Trophoblast cell (in vitro differentiated cells and primary cell): ENCODE data around the gene SH2D4B.

Source experiments
- DNase-seq, 2 donors: peaks; one replicate each; pipeline ENCODE4 v3.0.0-alpha.2; 2016
- H2AFZ ChIP-seq: 2 replicates; pipeline ENCODE4 v1.6.1; 2013; ENCODE audit warnings: low read length, moderate library complexity, mild to moderate bottlenecking; ENCODE audit not compliant: insufficient read depth, poor library complexity
- H2AK5ac ChIP-seq: 2 replicates; pipeline ENCODE4 v1.6.1; 2013; ENCODE audit warnings: mild to moderate bottlenecking, low read length
- H2BK120ac ChIP-seq: 2 replicates; pipeline ENCODE4 v1.6.1; 2013; ENCODE audit warnings: low read length, mild to moderate bottlenecking, moderate library complexity; ENCODE audit not compliant: insufficient read depth, poor library complexity
- H2BK12ac ChIP-seq: 2 replicates; pipeline ENCODE4 v1.6.1; 2013; ENCODE audit warnings: mild to moderate bottlenecking, low read length, moderate library complexity
- H2BK5ac ChIP-seq: 2 replicates; pipeline ENCODE4 v1.6.1; 2013; ENCODE audit warnings: low read length, low read depth, moderate library complexity, mild to moderate bottlenecking; ENCODE audit not compliant: poor library complexity
- H3K14ac ChIP-seq: 2 replicates; pipeline ENCODE4 v1.6.1; 2013; ENCODE audit warnings: mild to moderate bottlenecking, low read length
- H3K18ac ChIP-seq: 2 replicates; pipeline ENCODE4 v1.6.1; 2013; ENCODE audit warnings: mild to moderate bottlenecking, low read length
- H3K23ac ChIP-seq: 2 replicates; pipeline ENCODE4 v1.6.1; 2013; ENCODE audit warnings: low read length
- H3K27ac ChIP-seq: 2 replicates; pipeline ENCODE4 v1.5.1; 2013; ENCODE audit warnings: low read depth, mild to moderate bottlenecking, inconsistent platforms, low read length, moderate library complexity
- H3K27me3 ChIP-seq: 2 replicates; pipeline ENCODE4 v1.6.1; 2013; ENCODE audit warnings: inconsistent platforms, mild to moderate bottlenecking, low read length, moderate library complexity; ENCODE audit not compliant: insufficient read depth
- H3K36me3 ChIP-seq, 2 experiments: 1 replicate in 1 of 2; 2 replicates in 1 of 2; pipeline ENCODE4 v1.6.1; 2013; ENCODE audit warnings: low read length in 2 of 2, mild to moderate bottlenecking in 2 of 2, moderate library complexity in 1 of 2; ENCODE audit not compliant: insufficient read depth in 2 of 2, control insufficient read depth in 1 of 2
- H3K4ac ChIP-seq: 2 replicates; pipeline ENCODE4 v1.6.1; 2013; ENCODE audit warnings: low read depth, mild to moderate bottlenecking, low read length, moderate library complexity
- H3K4me1 ChIP-seq, 2 experiments: 1 replicate in 1 of 2; 2 replicates in 1 of 2; pipeline ENCODE4 v1.6.1; 2013; ENCODE audit warnings: low read length in 2 of 2, mild to moderate bottlenecking in 2 of 2, moderate library complexity in 1 of 2; ENCODE audit not compliant: insufficient read depth in 2 of 2, control insufficient read depth in 1 of 2
- H3K4me2 ChIP-seq: 2 replicates; pipeline ENCODE4 v1.6.1; 2013; ENCODE audit warnings: inconsistent platforms, mild to moderate bottlenecking, low read length, moderate library complexity
- H3K4me3 ChIP-seq: 2 replicates; pipeline ENCODE4 v1.5.1; 2013; ENCODE audit warnings: mild to moderate bottlenecking, low read depth, low read length, inconsistent platforms
- H3K79me1 ChIP-seq: one replicate; pipeline ENCODE4 v1.6.1; 2013; ENCODE audit warnings: low read length
- H3K79me2 ChIP-seq: 2 replicates; pipeline ENCODE4 v1.6.1; 2013; ENCODE audit warnings: low read length, mild to moderate bottlenecking; ENCODE audit not compliant: control insufficient read depth, insufficient read depth, poor library complexity
- H3K9ac ChIP-seq: 2 replicates; pipeline ENCODE4 v1.6.1; 2013; ENCODE audit warnings: mild to moderate bottlenecking, low read length
- H3K9me3 ChIP-seq: 2 replicates; pipeline ENCODE4 v1.6.1; 2013; ENCODE audit warnings: low read depth, mild to moderate bottlenecking, control low read depth, inconsistent platforms, low read length; ENCODE audit not compliant: insufficient read depth
- H4K12ac ChIP-seq: 2 replicates; pipeline ENCODE4 v1.6.1; 2013; ENCODE audit warnings: low read depth, mild to moderate bottlenecking, low read length, moderate library complexity
- H4K8ac ChIP-seq: 2 replicates; pipeline ENCODE4 v1.6.1; 2013; ENCODE audit warnings: low read depth, mild to moderate bottlenecking, low read length, moderate library complexity
- H4K91ac ChIP-seq: one replicate; pipeline ENCODE4 v1.6.1; 2013; ENCODE audit warnings: low read depth, mild to moderate bottlenecking, low read length, moderate library complexity
- WGBS: extraction: QIAGEN DNeasy Blood & Tissue Kit; methylation state at CpG from one replicate; pipeline ENCODE4 v1.1.7; 2013; ENCODE audit warnings: missing lambda C conversion rate; ENCODE audit not compliant: insufficient read length, insufficient coverage; ENCODE audit errors: extremely low coverage; 5-methylcytosine and 5-hydroxymethylcytosine counted together

Gene SH2D4B

DNA sequence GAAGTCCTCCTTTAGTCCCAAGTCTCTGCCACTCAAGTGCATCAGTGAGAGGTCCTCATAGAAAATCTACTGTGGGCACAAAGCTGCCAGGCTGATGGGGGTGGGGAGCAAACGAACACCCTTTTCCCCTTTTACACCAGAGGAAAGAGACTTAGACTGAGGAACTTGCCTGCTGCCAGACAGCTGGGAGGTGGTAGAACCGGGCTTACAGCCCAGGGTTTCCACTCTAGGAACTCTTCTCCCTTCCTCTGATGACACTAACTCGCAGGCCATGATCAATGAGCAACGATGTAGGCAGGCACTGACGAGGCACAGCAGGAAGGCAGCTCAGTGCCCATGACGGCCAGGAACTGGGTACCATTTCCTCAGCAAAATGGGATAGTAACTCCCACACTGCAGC, 11.0 kb upstream of the SH2D4B start:
- H3K18ac ChIP-seq = no peak overlapping the region
- H2BK120ac ChIP-seq = no peak overlapping the region
- WGBS = no CpG with 5 or more reads among the region's 6 CpGs

DNA sequence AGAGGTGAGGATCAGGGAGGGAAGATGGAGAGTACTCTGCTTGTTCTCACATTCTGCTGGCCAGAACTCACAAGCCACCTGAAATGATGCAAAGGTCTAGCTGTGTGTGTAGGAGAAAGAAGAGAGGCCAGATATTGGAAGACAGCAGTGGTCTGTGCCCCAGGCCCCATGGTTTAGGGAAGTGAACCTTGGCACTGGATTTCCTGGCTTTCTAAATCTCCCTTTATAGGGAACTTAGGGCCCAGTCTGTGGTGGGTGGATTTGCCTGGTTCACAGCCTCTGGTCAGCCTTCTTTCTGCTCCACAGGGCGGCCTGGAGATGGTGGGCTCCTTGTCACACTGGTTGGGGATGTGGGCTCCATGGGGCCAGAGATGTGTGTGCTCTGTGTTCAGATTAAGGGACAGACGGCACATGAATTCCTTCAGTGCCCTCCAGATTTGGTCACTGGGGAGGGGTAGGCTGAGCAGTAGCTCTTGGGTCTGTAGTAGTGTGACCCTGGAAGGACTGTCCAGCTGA, 9.5 kb upstream of the SH2D4B start:
- Histone ChIP-seq H4K12ac (no peak overlapping the region), H3K27me3 (no peaks in the 10 kb centered on the region), H2BK5ac (no peak overlapping the region), H3K4ac (no peak overlapping the region), H3K9ac (no peak overlapping the region), H2AFZ (no peak overlapping the region), H3K18ac (no peak overlapping the region), H3K79me1 (no peaks in the 10 kb centered on the region), H3K23ac (no peak overlapping the region), H3K9me3 (peaks cover 4% of the 10 kb centered on the region), H3K36me3 (no peaks in the 10 kb centered on the region), H3K4me1 (peaks cover 0 to 9% of the 10 kb centered on the region in 2 experiments), H2AK5ac (no peak overlapping the region), H2BK12ac (no peak overlapping the region), H3K14ac (no peak overlapping the region), H3K79me2 (no peaks in the 10 kb centered on the region), H2BK120ac (no peak overlapping the region), H4K91ac (no peak overlapping the region), H3K4me2 (no peak overlapping the region), H3K4me3 (no peak overlapping the region), H4K8ac (no peak overlapping the region), H3K27ac (no peak overlapping the region)
- DNase-seq = peak in 1 of 2 donors; percentile 27
- no CpG with 5 or more reads among the region's 2 CpGs for WGBS

More for the DNA sequence above, 11.0 kb upstream of the SH2D4B start:
- peaks cover 2% of the 10 kb centered on the region for H3K9me3 ChIP-seq
- H3K4ac ChIP-seq = no peak overlapping the region
- H3K4me3 ChIP-seq = no peak overlapping the region
- no peaks in the 10 kb centered on the region for H3K79me1 ChIP-seq
- no peak overlapping the region for H4K8ac ChIP-seq
- H3K4me1 ChIP-seq = peaks cover 0 to 9% of the 10 kb centered on the region in 2 experiments
- no peak overlapping the region for H2AFZ ChIP-seq
- no peak overlapping the region for H2BK12ac ChIP-seq
- H3K27me3 ChIP-seq = no peaks in the 10 kb centered on the region
- no peak overlapping the region for H3K14ac ChIP-seq
- no peak overlapping the region for H3K27ac ChIP-seq
- no peak for DNase-seq
- no peak overlapping the region for H4K91ac ChIP-seq
- no peak overlapping the region for H2BK5ac ChIP-seq
- H2AK5ac ChIP-seq = no peak overlapping the region
- no peak overlapping the region for H3K23ac ChIP-seq
- no peaks in the 10 kb centered on the region for H3K79me2 ChIP-seq
- no peak overlapping the region for H4K12ac ChIP-seq
- H3K4me2 ChIP-seq = no peak overlapping the region
- peaks cover 0 to 2% of the 10 kb centered on the region in 2 experiments for H3K36me3 ChIP-seq
- H3K9ac ChIP-seq = no peak overlapping the region

DNA sequence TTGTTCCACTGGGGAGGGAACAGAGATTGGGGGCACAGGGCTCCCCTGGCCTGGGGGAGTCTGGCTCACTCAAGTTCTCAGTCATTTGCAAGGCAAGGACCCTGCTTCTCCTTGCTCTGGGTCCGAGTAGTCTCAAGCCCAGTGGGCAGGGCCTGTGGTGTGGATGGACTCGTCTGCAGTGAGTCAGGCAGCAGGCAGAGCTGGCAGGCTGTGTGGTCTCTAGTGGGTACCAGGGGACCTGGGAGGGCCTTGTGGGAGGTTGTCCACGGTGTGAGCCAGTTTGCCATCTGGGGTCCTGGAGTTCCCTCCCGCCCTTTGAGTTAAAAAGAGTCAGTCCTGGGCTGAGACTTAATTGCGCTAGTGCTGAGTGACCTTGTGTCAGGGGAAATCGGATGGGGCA, 8.8 kb upstream of the SH2D4B start:
- Histone ChIP-seq H2BK12ac (no peak overlapping the region), H3K4me2 (no peak overlapping the region), H3K9ac (no peak overlapping the region), H2AK5ac (no peak overlapping the region), H3K4me3 (no peak overlapping the region), H2BK5ac (no peak overlapping the region), H4K91ac (no peak overlapping the region), H3K18ac (no peak overlapping the region), H3K79me1 (no peaks in the 10 kb centered on the region), H3K14ac (no peak overlapping the region), H3K23ac (no peak overlapping the region), H2BK120ac (no peak overlapping the region), H3K27ac (no peak overlapping the region), H2AFZ (no peak overlapping the region), H3K4me1 (peaks cover 0 to 9% of the 10 kb centered on the region in 2 experiments), H3K36me3 (no peaks in the 10 kb centered on the region), H3K79me2 (no peaks in the 10 kb centered on the region), H3K27me3 (no peaks in the 10 kb centered on the region), H3K9me3 (peaks cover 4% of the 10 kb centered on the region), H3K4ac (no peak overlapping the region), H4K12ac (no peak overlapping the region), H4K8ac (no peak overlapping the region)
- WGBS = no CpG with 5 or more reads among the region's 6 CpGs
- no peak for DNase-seq

DNA sequence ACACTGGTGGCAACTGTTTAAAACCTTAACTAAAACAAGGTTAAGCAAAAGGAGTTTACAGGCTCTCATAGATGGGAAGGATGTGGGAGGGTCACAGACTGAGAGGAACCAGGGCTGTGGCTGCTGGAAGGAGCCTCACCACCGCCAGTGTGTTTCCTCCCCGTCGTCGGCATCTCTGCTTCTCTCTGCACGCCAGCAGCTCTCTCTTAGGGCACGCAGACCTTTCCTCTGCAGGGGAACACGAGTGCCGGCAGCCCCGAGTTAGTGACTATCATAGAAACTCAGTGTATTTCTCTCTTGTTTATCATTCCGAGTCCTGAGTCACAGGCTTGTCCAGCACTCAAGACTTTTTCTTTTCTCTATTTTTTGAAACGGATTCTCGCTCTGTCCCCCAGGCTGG, 8.1 kb upstream of the SH2D4B start:
- H3K79me2 ChIP-seq = no peaks in the 10 kb centered on the region
- no peak overlapping the region for H3K4me2 ChIP-seq
- no peak overlapping the region for H2AK5ac ChIP-seq
- peaks cover 4% of the 10 kb centered on the region for H3K9me3 ChIP-seq
- no peaks in the 10 kb centered on the region for H3K36me3 ChIP-seq
- no peak overlapping the region for H4K8ac ChIP-seq
- H3K4me1 ChIP-seq = peaks cover 0 to 9% of the 10 kb centered on the region in 2 experiments
- no peak overlapping the region for H2BK12ac ChIP-seq
- H3K23ac ChIP-seq = no peak overlapping the region
- no peak overlapping the region for H3K9ac ChIP-seq
- H2BK120ac ChIP-seq = no peak overlapping the region
- H4K12ac ChIP-seq = no peak overlapping the region
- no peaks in the 10 kb centered on the region for H3K27me3 ChIP-seq
- no peak overlapping the region for H3K14ac ChIP-seq
- H3K27ac ChIP-seq = no peak overlapping the region
- H3K4ac ChIP-seq = no peak overlapping the region
- WGBS = no CpG with 5 or more reads among the region's 12 CpGs
- no peak overlapping the region for H3K4me3 ChIP-seq
- H3K79me1 ChIP-seq = no peaks in the 10 kb centered on the region
- no peak for DNase-seq
- no peak overlapping the region for H2BK5ac ChIP-seq
- H2AFZ ChIP-seq = no peak overlapping the region
- no peak overlapping the region for H3K18ac ChIP-seq
- H4K91ac ChIP-seq = no peak overlapping the region
